Fibroblast of lung (primary cell): ENCODE results near the gene ZNF554.

Experiments
- EZH2 ChIP-seq: IDR thresholded peaks from 2 replicates; pipeline ENCODE4 v1.5.1; 2012; ENCODE audit warnings: low read length, control low read depth, mild to moderate bottlenecking; ENCODE audit errors: missing control alignments
- TF ChIP-seq, protein P1 (sequence below), 2 donors: IDR thresholded peaks in 1 of 2; conservative IDR thresholded peaks in 1 of 2; 1 replicate in 1 of 2; 2 replicates in 1 of 2; pipeline ENCODE4 v1.5.1; 2011 to 2012; ENCODE audit warnings: low read length in 2 of 2, control low read depth in 1 of 2, inconsistent platforms in 1 of 2, low read depth in 1 of 2, mild to moderate bottlenecking in 1 of 2

GRCh38 chr19:2804156-2805004 lies 15.3 kb upstream of the ZNF554 start:
- TF ChIP-seq, protein P1, sequence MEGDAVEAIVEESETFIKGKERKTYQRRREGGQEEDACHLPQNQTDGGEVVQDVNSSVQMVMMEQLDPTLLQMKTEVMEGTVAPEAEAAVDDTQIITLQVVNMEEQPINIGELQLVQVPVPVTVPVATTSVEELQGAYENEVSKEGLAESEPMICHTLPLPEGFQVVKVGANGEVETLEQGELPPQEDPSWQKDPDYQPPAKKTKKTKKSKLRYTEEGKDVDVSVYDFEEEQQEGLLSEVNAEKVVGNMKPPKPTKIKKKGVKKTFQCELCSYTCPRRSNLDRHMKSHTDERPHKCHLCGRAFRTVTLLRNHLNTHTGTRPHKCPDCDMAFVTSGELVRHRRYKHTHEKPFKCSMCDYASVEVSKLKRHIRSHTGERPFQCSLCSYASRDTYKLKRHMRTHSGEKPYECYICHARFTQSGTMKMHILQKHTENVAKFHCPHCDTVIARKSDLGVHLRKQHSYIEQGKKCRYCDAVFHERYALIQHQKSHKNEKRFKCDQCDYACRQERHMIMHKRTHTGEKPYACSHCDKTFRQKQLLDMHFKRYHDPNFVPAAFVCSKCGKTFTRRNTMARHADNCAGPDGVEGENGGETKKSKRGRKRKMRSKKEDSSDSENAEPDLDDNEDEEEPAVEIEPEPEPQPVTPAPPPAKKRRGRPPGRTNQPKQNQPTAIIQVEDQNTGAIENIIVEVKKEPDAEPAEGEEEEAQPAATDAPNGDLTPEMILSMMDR (conservative IDR thresholded peaks at IDR 0.05 in 1 of 2, IDR thresholded peaks at IDR 0.05 in 1 of 2; ENCODE audit: low read depth in 1 of 2, low read length in 2 of 2) = no peak
- no peak for TF ChIP-seq EZH2
